Measurements from ENCODE around the gene CNTNAP2.

- TF ChIP-seq EZH2phosphoT487 (IDR thresholded peaks at IDR 0.05; ENCODE audit: borderline replicate concordance, low read depth, low read length) (no peak), CTCF (conservative IDR thresholded peaks at IDR 0.05; ENCODE audit: low read length) (no peak)
Observed at GRCh38 chr7:146150153-146150552, 33.6 kb downstream of the CNTNAP2 start.
